A549 (cell line): ENCODE results near the gene MFAP2. TPM values are rescaled to one million over a fixed set of nuclear protein-coding genes. Genes with fewer than 3 reads are reported as not detected.
A peak's percentile ranks its signal among the peaks of the same experiment; 100 is the strongest.

Source experiments
- ATAC-seq, 2 experiments: fragments of 200-7000 bp in 1 of 2; fragments of >200 bp in 1 of 2; cut with Nextera tagmentation in 1 of 2; cut with Tn5 transposase in 1 of 2; 3 replicates each; pipeline versions ENCODE4 v1.8.0 to v1.9.1; 2018 to 2020; ENCODE audit warnings: mild to moderate bottlenecking in 1 of 2, moderate library complexity in 1 of 2
- CTCF ChIA-PET: fragments of 300-600 bp; sonication (Branson Sonifier 250); formaldehyde crosslinking; extraction: SDS; loops from one replicate; lab custom pipeline; 2021; ENCODE audit warnings: antibody characterized with exemption, inconsistent platforms; lab: Yijun Ruan, JAX
- POLR2A ChIA-PET: fragments of 350-600 bp; formaldehyde crosslinking; extraction: SDS; loops from one replicate; lab custom pipeline; 2021; ENCODE audit warnings: antibody characterized with exemption, inconsistent platforms; lab: Yijun Ruan, JAX
- DNase-seq, 2 experiments: peaks; one replicate each; pipeline versions ENCODE4 v3.0.0 to v3.0.0-alpha.2; 2011 to 2016; ENCODE audit warnings: low read depth in 1 of 2, low spot score in 1 of 2
- FAIRE-seq: peaks from 2 replicates; lab custom pipeline; 2011; peaks lifted over from hg19 to GRCh38; lab: Jason Lieb, UNC
- H3K27ac ChIP-seq, 2 experiments: fragments of >200 bp; sonication (Bioruptor Twin); formaldehyde crosslinking; 3 replicates each; pipeline ENCODE4 v1.5.1; 2016 to 2017
- H3K4me1 ChIP-seq: fragments of >200 bp; sonication (Bioruptor Twin); formaldehyde crosslinking; 3 replicates; pipeline ENCODE4 v1.6.1; 2016
- H3K4me2 ChIP-seq: fragments of >200 bp; sonication (Bioruptor Twin); formaldehyde crosslinking; 3 replicates; pipeline ENCODE4 v1.6.1; 2016
- H3K4me3 ChIP-seq: fragments of >200 bp; sonication (Bioruptor Twin); formaldehyde crosslinking; 3 replicates; pipeline ENCODE4 v1.5.1; 2016
- H3K9me3 ChIP-seq: fragments of >200 bp; sonication (Bioruptor Twin); formaldehyde crosslinking; 3 replicates; pipeline ENCODE4 v1.6.1; 2016
- CBX8 ChIP-seq: fragments of 200-600 bp; sonication (generic); IDR thresholded peaks from 2 replicates; pipeline ENCODE4 v1.6.1; 2016
- EHMT2 ChIP-seq: fragments of 200-600 bp; sonication (generic); IDR thresholded peaks from 2 replicates; pipeline ENCODE4 v1.6.1; 2016; ENCODE audit warnings: antibody characterized with exemption, low read depth, mild to moderate bottlenecking, moderate library complexity
- EP300 ChIP-seq, 2 experiments: fragments of >200 bp; sonication (Bioruptor Twin); formaldehyde crosslinking; IDR thresholded peaks; 2 replicates in 1 of 2; 3 replicates in 1 of 2; pipeline ENCODE4 v1.6.1; 2016 to 2017
- ESRRA ChIP-seq: fragments of 150-350 bp; IDR thresholded peaks from 2 replicates; pipeline ENCODE4 v1.6.1; 2014; ENCODE audit warnings: mild to moderate bottlenecking, low read length, borderline replicate concordance
- GATA3 ChIP-seq: IDR thresholded peaks from 2 replicates; pipeline ENCODE4 v1.6.1; 2012; ENCODE audit warnings: borderline replicate concordance
- HOXB5 ChIP-seq: fragments of 250-450 bp; sonication (Bioruptor Pico); IDR thresholded peaks from 2 replicates; pipeline ENCODE4 v1.5.0; 2020; ENCODE audit warnings: mild to moderate bottlenecking, moderate library complexity
- MAFK ChIP-seq: fragments of 450-650 bp; IDR thresholded peaks from 2 replicates; pipeline ENCODE4 v1.6.1; 2014; ENCODE audit not compliant: partially characterized antibody
- MYC ChIP-seq: IDR thresholded peaks from 2 replicates; pipeline ENCODE4 v1.6.1; 2012; ENCODE audit warnings: mild to moderate bottlenecking, inconsistent platforms, low read length, improper control_type of control experiment, borderline replicate concordance
- NPAS2 ChIP-seq: fragments of 250-450 bp; sonication (Bioruptor Pico); IDR thresholded peaks from 2 replicates; pipeline ENCODE4 v1.8.0; 2022; ENCODE audit warnings: mild to moderate bottlenecking, moderate library complexity, borderline replicate concordance
- RCOR1 ChIP-seq: fragments of 150-350 bp; IDR thresholded peaks from 2 replicates; pipeline ENCODE4 v1.6.1; 2014; ENCODE audit warnings: antibody characterized with exemption, low read length, low read depth
- ZFP36 ChIP-seq: fragments of 450-650 bp; IDR thresholded peaks from 2 replicates; pipeline ENCODE4 v1.6.1; 2014; ENCODE audit warnings: borderline replicate concordance; ENCODE audit not compliant: partially characterized antibody
- WGBS: methylation state at CpG from one replicate; pipeline ENCODE4 v1.1.6; 2017; ENCODE audit errors: missing lambda C conversion rate; 5-methylcytosine and 5-hydroxymethylcytosine counted together
- polyA plus RNA-seq, 4 experiments: library from polyadenylated mRNA; depleted of rRNA in 3 of 4; stranded (reverse); fragments of >200 nt; fragmentation: RNase III in 1 of 4; extraction: RNeasy Plus Mini Kit Qiagen cat#74134 plus additional on column Dnase treatment in 1 of 4; gene quantifications; 2 replicates in 3 of 4; 3 replicates in 1 of 4; pipeline ENCODE4 v1.2.3, GENCODE V29; 2011 to 2017
- TF ChIP-seq, protein P1 (sequence below): fragments of 200-600 bp; sonication (generic); IDR thresholded peaks from 2 replicates; pipeline ENCODE4 v1.6.1; 2016; ENCODE audit warnings: antibody characterized with exemption, mild to moderate bottlenecking, moderate library complexity
- TF ChIP-seq, protein P2 (sequence below): fragments of 250-450 bp; sonication (Bioruptor Pico); IDR thresholded peaks from 2 replicates; pipeline ENCODE4 v1.5.0; 2020; ENCODE audit warnings: low read depth, mild to moderate bottlenecking, moderate library complexity

Gene MFAP2
- polyA plus RNA-seq, 2 of the 4 experiments (the other 2 are of a cell fraction) = 0.45 to 0.90 TPM

DNA sequence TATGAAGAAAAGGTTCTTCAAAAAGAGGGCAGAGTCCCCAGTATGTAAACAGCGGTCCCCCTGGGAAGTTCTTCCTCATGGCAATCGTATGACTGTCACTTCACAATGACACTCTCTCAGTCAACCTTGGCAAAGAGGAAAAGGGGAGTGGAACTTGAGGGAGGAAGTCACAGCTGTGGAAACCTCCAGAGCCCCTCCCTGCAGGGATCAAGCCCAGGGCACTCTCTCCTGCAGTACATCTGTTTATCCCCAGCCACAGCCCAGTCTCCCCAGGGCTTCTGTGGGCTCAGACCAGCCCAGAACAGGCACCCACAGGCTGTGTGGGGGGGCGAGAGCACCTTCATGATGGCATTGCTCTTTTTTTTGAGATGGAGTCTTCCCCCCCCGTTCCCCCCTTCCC lies 29.3 kb upstream of the MFAP2 start:
- Histone ChIP-seq H3K9me3 (no peaks in the 10 kb centered on the region), H3K4me1 (peaks cover 19% of the 10 kb centered on the region), H3K4me3 (no peak overlapping the region), H3K27ac (no peak overlapping the region), H3K4me2 (no peak overlapping the region)
- no peak for FAIRE-seq
- no peak for DNase-seq
- POLR2A ChIA-PET = no interaction called here
- CTCF ChIA-PET = interaction anchor here (0.9 to 1.4 kb wide), 3 partner anchors 17 to 41 kb away, joined by 3 to 5 read pairs (median 3); no protein-coding TSS in a partner anchor
- 87% methylated on average over 3 of the region's 4 CpGs for WGBS
- TF ChIP-seq EHMT2 = no peak
- TF ChIP-seq CBX8 = no peak
- no peak for TF ChIP-seq HOXB5 (CRISPR knock-in tag)
- TF ChIP-seq ESRRA = no peak
- ATAC-seq = no peak

DNA sequence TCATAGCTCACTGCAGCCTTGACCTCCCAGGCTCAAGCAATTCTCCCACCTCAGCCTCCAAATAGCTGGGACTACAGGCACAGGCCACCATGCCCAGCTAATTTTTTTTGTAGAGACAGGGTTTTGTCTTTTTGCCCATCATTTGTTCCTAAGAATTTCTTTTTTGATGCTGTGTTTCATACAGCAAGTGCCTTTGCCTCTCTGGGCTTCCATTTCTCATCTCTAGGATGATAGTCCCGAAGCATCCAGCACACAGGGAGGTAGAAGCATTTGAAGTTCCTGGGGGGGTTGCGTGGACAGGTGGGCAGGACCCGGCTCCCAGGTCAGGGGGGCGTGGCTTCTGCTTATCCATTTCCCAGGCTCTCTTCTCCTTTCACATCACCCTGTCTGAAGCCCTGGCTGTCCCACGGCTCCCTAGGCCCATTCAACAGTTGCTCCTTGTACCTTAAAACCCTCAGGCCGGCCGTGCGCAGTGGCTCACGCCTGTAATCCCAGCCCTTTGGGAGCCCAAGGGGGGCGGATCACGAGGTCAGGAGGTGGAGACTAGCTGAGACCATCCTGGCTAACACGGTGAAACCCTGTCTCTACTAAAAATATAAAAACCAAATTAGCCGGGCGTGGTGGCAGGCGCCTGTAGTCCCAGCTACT lies 27.9 kb upstream of the MFAP2 start:
- ChIA-PET CTCF (interaction anchor here (0.6 to 1.0 kb wide), 2 partner anchors 44 kb away, joined by 3 to 4 read pairs; no protein-coding TSS in a partner anchor), POLR2A (no interaction called here)
- WGBS = 82% methylated on average over 15 of the region's 15 CpGs
- FAIRE-seq = no peak
- Histone ChIP-seq H3K4me2 (no peak overlapping the region), H3K4me3 (no peak overlapping the region), H3K9me3 (no peaks in the 10 kb centered on the region), H3K27ac (no peak overlapping the region), H3K4me1 (peaks cover 33% of the 10 kb centered on the region)
- peak; percentile 14 for TF ChIP-seq ZFP36
- TF ChIP-seq MYC = no peak
- ATAC-seq = no peak
- DNase-seq = no peak

DNA sequence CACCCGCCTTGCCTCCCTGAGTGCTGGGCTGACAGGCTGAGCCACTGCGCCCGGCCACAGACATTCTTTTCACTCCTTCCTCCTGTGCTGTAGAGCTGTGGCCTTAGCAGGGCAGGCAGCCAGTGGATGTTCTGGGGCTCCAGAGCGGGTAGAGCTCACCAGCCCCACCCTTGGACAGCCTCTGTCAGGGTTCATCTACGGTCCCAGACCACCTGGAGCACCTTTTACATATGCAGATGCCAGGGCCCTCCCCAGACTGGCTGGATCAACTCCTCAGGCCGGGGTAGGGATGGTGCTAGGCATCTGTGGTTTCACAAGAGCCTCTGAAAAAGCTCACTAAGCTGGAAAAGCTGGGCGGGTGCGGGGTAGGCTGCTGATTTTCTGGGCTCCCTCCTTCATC lies 26.7 kb upstream of the MFAP2 start:
- ATAC-seq (no peak), FAIRE-seq (no peak)
- H3K4me2 ChIP-seq = no peak overlapping the region
- no peaks in the 10 kb centered on the region for H3K9me3 ChIP-seq
- POLR2A ChIA-PET = no interaction called here
- 88% methylated on average over 8 of the region's 8 CpGs for WGBS
- H3K4me1 ChIP-seq = peaks cover 32% of the 10 kb centered on the region
- H3K27ac ChIP-seq = no peak overlapping the region
- TF ChIP-seq MAFK = no peak
- TF ChIP-seq RCOR1 = no peak
- TF ChIP-seq EHMT2 = no peak
- TF ChIP-seq EP300 (IDR thresholded peaks at IDR 0.05) = no peak
- TF ChIP-seq, protein P1, sequence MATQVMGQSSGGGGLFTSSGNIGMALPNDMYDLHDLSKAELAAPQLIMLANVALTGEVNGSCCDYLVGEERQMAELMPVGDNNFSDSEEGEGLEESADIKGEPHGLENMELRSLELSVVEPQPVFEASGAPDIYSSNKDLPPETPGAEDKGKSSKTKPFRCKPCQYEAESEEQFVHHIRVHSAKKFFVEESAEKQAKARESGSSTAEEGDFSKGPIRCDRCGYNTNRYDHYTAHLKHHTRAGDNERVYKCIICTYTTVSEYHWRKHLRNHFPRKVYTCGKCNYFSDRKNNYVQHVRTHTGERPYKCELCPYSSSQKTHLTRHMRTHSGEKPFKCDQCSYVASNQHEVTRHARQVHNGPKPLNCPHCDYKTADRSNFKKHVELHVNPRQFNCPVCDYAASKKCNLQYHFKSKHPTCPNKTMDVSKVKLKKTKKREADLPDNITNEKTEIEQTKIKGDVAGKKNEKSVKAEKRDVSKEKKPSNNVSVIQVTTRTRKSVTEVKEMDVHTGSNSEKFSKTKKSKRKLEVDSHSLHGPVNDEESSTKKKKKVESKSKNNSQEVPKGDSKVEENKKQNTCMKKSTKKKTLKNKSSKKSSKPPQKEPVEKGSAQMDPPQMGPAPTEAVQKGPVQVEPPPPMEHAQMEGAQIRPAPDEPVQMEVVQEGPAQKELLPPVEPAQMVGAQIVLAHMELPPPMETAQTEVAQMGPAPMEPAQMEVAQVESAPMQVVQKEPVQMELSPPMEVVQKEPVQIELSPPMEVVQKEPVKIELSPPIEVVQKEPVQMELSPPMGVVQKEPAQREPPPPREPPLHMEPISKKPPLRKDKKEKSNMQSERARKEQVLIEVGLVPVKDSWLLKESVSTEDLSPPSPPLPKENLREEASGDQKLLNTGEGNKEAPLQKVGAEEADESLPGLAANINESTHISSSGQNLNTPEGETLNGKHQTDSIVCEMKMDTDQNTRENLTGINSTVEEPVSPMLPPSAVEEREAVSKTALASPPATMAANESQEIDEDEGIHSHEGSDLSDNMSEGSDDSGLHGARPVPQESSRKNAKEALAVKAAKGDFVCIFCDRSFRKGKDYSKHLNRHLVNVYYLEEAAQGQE = no peak
- no peak for TF ChIP-seq GATA3
- TF ChIP-seq CBX8 = no peak
- TF ChIP-seq, all 56 proteins: peak for 0
- CTCF ChIA-PET = interaction anchor here (1.0 to 1.5 kb wide), 4 partner anchors 10 to 56 kb away, joined by 3 to 7 read pairs (median 4); no protein-coding TSS in a partner anchor
- no peak for DNase-seq
- H3K4me3 ChIP-seq = no peak overlapping the region

DNA sequence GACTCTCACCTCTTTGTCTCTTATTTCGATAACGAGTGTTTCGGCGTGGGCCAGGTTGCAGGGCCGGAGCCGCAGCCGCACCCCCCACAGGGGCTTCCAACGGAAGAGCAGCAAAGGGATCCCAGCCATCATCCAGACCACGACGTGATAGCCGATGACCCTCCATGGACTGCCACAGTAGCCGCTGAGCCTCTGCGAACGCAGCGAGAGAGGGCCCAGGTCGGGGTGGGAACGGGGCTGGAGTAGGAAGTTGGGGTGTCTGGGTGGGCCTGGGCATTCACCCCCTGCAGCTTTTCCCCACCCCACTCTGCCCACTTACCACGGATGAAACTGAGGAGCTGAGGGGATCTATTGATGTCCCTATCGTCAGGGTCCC lies 24.9 kb upstream of the MFAP2 start:
- ChIA-PET CTCF (interaction anchor here (0.7 to 2.0 kb wide), 5 partner anchors 8 to 405 kb away, joined by 3 to 10 read pairs (median 4); no protein-coding TSS in a partner anchor), POLR2A (no interaction called here)
- Histone ChIP-seq H3K4me1 (peaks cover 25% of the 10 kb centered on the region), H3K4me2 (no peak overlapping the region), H3K9me3 (no peaks in the 10 kb centered on the region), H3K27ac (peak overlapping the region in 1 of 2 experiments; percentile 84; a peak in 2 of 6 replicates), H3K4me3 (no peak overlapping the region)
- 96% methylated on average over 16 of the region's 19 CpGs for WGBS
- no peak for ATAC-seq
- no peak for DNase-seq
- TF ChIP-seq, protein P2, sequence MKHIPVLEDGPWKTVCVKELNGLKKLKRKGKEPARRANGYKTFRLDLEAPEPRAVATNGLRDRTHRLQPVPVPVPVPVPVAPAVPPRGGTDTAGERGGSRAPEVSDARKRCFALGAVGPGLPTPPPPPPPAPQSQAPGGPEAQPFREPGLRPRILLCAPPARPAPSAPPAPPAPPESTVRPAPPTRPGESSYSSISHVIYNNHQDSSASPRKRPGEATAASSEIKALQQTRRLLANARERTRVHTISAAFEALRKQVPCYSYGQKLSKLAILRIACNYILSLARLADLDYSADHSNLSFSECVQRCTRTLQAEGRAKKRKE (CRISPR knock-in tag) = no peak
- TF ChIP-seq NPAS2 (CRISPR knock-in tag) = no peak
- FAIRE-seq = no peak
